ENCODE data around the gene C2orf78.

- TF ChIP-seq, protein P1, sequence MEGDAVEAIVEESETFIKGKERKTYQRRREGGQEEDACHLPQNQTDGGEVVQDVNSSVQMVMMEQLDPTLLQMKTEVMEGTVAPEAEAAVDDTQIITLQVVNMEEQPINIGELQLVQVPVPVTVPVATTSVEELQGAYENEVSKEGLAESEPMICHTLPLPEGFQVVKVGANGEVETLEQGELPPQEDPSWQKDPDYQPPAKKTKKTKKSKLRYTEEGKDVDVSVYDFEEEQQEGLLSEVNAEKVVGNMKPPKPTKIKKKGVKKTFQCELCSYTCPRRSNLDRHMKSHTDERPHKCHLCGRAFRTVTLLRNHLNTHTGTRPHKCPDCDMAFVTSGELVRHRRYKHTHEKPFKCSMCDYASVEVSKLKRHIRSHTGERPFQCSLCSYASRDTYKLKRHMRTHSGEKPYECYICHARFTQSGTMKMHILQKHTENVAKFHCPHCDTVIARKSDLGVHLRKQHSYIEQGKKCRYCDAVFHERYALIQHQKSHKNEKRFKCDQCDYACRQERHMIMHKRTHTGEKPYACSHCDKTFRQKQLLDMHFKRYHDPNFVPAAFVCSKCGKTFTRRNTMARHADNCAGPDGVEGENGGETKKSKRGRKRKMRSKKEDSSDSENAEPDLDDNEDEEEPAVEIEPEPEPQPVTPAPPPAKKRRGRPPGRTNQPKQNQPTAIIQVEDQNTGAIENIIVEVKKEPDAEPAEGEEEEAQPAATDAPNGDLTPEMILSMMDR (conservative IDR thresholded peaks at IDR 0.05; ENCODE audit: low read length), result no peak
- TF ChIP-seq EZH2phosphoT487 (IDR thresholded peaks at IDR 0.05; ENCODE audit: borderline replicate concordance, low read depth, low read length), result no peak
These were observed 13.3 kb upstream of the C2orf78 start for GRCh38 chr2:73770725-73771124.
